ENCODE measurements around the gene MYLK2.

DNA sequence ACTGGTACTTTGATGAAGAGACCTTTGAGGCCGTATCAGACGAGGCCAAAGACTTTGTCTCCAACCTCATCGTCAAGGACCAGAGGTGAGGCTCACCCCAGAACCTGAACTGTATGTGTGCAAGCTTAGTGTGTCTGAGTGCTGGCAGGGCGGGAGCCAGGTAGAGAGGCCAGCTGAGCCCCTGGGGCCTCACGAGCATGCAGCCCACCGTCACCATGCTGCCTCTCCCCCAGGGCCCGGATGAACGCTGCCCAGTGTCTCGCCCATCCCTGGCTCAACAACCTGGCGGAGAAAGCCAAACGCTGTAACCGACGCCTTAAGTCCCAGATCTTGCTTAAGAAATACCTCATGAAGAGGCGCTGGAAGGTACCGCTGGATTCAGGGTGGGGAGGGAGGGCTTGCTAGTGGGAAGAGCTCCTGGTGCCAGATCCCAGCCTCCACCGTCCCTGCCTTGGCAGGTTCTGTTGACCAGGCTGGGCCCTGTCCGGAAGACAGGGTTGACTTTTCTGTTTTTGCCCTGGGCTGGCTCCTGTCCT is 12.7 kb downstream of the MYLK2 start:
- TF ChIP-seq GATA2 (IDR thresholded peaks at IDR 0.05; ENCODE audit: low read depth, low read length) (no peak), GATA3 (IDR thresholded peaks at IDR 0.05; ENCODE audit: low read depth, low read length) (no peak)

Data from SH-SY5Y (cell line).